HepG2 (cell line): ENCODE results near the gene ORMDL3. TPM values are rescaled to one million over a fixed set of nuclear protein-coding genes. Genes with fewer than 3 reads are reported as not detected.

Experiments
- CENPX ChIP-seq: sonication (generic); formaldehyde crosslinking; IDR thresholded peaks from 2 replicates; pipeline ENCODE4 v1.9.0; 2021; ENCODE audit warnings: mild to moderate bottlenecking, missing genetic modification reagents, moderate library complexity
- FIP1L1 ChIP-seq: fragments of 200-400 bp; formaldehyde crosslinking; IDR thresholded peaks from 2 replicates; pipeline ENCODE4 v1.6.1; 2018; ENCODE audit warnings: low read depth, mild to moderate bottlenecking, low read length, moderate library complexity, borderline replicate concordance; ENCODE audit not compliant: insufficient read depth
- IKZF4 ChIP-seq: sonication (generic); formaldehyde crosslinking; IDR thresholded peaks from 2 replicates; pipeline ENCODE4 v1.5.1; 2020; ENCODE audit warnings: borderline replicate concordance, mild to moderate bottlenecking, low read depth, missing genetic modification reagents; ENCODE audit errors: not compliant biosample characterization
- MXD4 ChIP-seq: IDR thresholded peaks from 2 replicates; pipeline ENCODE4 v1.6.1; 2016; ENCODE audit warnings: mild to moderate bottlenecking, missing biosample characterization, missing genetic modification reagents
- MXI1 ChIP-seq: IDR thresholded peaks from 3 replicates; pipeline ENCODE4 v1.6.1; 2012; ENCODE audit warnings: low read depth, low read length, inconsistent platforms, borderline replicate concordance
- SMAD3 ChIP-seq: sonication (generic); formaldehyde crosslinking; IDR thresholded peaks from 2 replicates; pipeline ENCODE4 v1.4.0; 2020; ENCODE audit warnings: missing genetic modification reagents
- SOX6 ChIP-seq, 2 experiments: fragments of 450-650 bp in 1 of 2; sonication (generic) in 1 of 2; formaldehyde crosslinking in 1 of 2; IDR thresholded peaks; 2 replicates each; pipeline versions ENCODE4 v1.4.0 to v1.6.1; 2017 to 2020; ENCODE audit warnings: antibody characterized with exemption in 1 of 2, mild to moderate bottlenecking in 1 of 2, missing genetic modification reagents in 1 of 2
- TFDP2 ChIP-seq: sonication (generic); formaldehyde crosslinking; IDR thresholded peaks from 2 replicates; pipeline ENCODE4 v1.4.0; 2020; ENCODE audit warnings: missing genetic modification reagents
- ZFP62 ChIP-seq: sonication (generic); formaldehyde crosslinking; IDR thresholded peaks from 2 replicates; pipeline ENCODE4 v1.4.0; 2020; ENCODE audit warnings: missing genetic modification reagents
- ZNF407 ChIP-seq: sonication (generic); formaldehyde crosslinking; IDR thresholded peaks from one replicate; pipeline ENCODE4 v1.5.1; 2020; ENCODE audit warnings: mild to moderate bottlenecking, missing genetic modification reagents; ENCODE audit errors: not compliant biosample characterization
- ZSCAN9 ChIP-seq: IDR thresholded peaks from 2 replicates; pipeline ENCODE4 v1.6.1; 2016; ENCODE audit warnings: borderline replicate concordance
- polyA plus RNA-seq, 8 experiments: library from polyadenylated mRNA; depleted of rRNA in 3 of 8; stranded (reverse) in 7 of 8; unstranded in 1 of 8; fragments of >200 nt; fragmentation: Illumina TruSeq in 4 of 8; extraction: Trizol in 4 of 8; gene quantifications; 2 replicates each; pipeline versions ENCODE4 v1.2.1 to v1.2.3, GENCODE V29; 2011 to 2016; ENCODE audit warnings: low read depth in 4 of 8, missing spikeins in 1 of 8, mixed read lengths in 1 of 8; ENCODE audit not compliant: insufficient read depth in 1 of 8
- total RNA-seq, 5 experiments: library from RNA; depleted of rRNA; stranded (reverse); fragments of >200 nt; fragmentation: Illumina TruSeq; extraction: Trizol; gene quantifications; 2 replicates each; pipeline ENCODE4 v1.2.3, GENCODE V29; 2016; ENCODE audit warnings: low read depth in 1 of 5
- TF ChIP-seq, protein P1 (sequence below): sonication (generic); formaldehyde crosslinking; IDR thresholded peaks from 2 replicates; pipeline ENCODE4 v1.4.0; 2020; ENCODE audit warnings: mild to moderate bottlenecking, missing genetic modification reagents, borderline replicate concordance
- TF ChIP-seq, protein P2 (sequence below): sonication (generic); formaldehyde crosslinking; IDR thresholded peaks from 2 replicates; pipeline ENCODE4 v1.5.1; 2020; ENCODE audit warnings: mild to moderate bottlenecking, missing genetic modification reagents, moderate library complexity

Gene ORMDL3
- total and polyA plus RNA-seq, 2 of the 13 experiments (the other 11 are each of a cell fraction or from before 2014, with no cell fraction given): 181 to 384 TPM

DNA sequence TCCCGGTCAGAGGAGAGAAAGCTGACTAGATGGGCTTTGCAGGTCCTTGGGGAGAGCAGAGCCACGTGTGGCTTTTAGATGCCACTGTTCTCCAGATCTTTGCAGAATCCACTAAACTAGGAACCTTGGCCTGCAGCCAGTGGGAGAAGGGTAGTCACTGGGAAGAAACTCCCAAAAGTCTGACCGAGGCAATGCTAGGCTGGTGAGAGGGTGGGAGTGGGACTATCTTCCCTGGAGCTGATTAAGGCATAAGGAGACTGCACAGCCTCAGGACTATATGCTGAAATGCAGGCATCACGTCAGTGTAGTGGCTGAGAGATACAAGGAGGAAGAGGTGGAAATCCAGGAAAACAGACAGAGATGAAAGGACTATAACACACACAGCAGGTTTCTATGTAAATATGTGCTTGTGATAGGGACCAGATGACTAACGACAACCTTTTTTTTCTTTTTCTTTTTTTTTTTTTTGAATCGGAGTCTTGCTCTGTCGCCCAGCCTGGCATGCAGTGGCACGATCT is 33.2 kb upstream of the ORMDL3 start (continued):
- TF ChIP-seq SMAD3 (CRISPR knock-in tag): no peak
- TF ChIP-seq ZFP62 (CRISPR knock-in tag): no peak
- TF ChIP-seq, protein P1, sequence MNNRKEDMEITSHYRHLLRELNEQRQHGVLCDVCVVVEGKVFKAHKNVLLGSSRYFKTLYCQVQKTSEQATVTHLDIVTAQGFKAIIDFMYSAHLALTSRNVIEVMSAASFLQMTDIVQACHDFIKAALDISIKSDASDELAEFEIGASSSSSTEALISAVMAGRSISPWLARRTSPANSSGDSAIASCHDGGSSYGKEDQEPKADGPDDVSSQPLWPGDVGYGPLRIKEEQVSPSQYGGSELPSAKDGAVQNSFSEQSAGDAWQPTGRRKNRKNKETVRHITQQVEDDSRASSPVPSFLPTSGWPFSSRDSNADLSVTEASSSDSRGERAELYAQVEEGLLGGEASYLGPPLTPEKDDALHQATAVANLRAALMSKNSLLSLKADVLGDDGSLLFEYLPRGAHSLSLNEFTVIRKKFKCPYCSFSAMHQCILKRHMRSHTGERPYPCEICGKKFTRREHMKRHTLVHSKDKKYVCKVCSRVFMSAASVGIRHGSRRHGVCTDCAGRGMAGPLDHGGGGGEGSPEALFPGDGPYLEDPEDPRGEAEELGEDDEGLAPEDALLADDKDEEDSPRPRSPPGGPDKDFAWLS: no peak
- TF ChIP-seq CENPX (CRISPR knock-in tag): no peak
- TF ChIP-seq ZNF407 (CRISPR knock-in tag): no peak
- TF ChIP-seq IKZF4 (CRISPR knock-in tag): no peak
- TF ChIP-seq, protein P2, sequence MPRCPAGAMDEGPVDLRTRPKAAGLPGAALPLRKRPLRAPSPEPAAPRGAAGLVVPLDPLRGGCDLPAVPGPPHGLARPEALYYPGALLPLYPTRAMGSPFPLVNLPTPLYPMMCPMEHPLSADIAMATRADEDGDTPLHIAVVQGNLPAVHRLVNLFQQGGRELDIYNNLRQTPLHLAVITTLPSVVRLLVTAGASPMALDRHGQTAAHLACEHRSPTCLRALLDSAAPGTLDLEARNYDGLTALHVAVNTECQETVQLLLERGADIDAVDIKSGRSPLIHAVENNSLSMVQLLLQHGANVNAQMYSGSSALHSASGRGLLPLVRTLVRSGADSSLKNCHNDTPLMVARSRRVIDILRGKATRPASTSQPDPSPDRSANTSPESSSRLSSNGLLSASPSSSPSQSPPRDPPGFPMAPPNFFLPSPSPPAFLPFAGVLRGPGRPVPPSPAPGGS (CRISPR knock-in tag): no peak
- no peak for TF ChIP-seq SOX6 (IDR thresholded peaks at IDR 0.05)
- TF ChIP-seq SOX6 (CRISPR knock-in tag; IDR thresholded peaks at IDR 0.05): peak; percentile 33; the same call in 1 of the 2 replicates
- no peak for TF ChIP-seq MXD4 (CRISPR knock-in tag)
- no peak for TF ChIP-seq MXI1
- TF ChIP-seq ZSCAN9: no peak
- no peak for TF ChIP-seq TFDP2
- no peak for TF ChIP-seq FIP1L1
